ENCODE data around the gene BCL2L14. TPM values are rescaled to one million over a fixed set of nuclear protein-coding genes. Genes with fewer than 3 reads are reported as not detected.

The BCL2L14 gene
- total RNA-seq, 1 experiment from 2014 or later: 0.30 TPM

- POLR2A ChIA-PET: no interaction called here
- H3K27ac ChIP-seq (ENCODE audit: low read depth, low read length): no peak overlapping the region
- CTCF ChIA-PET: no interaction called here
- ATAC-seq (no peak), DNase-seq (ENCODE audit: low read depth, low spot score) (no peak)
- no peaks in the 10 kb centered on the region; a peak in 2 of 4 replicates for H3K9me3 ChIP-seq (ENCODE audit: control insufficient read depth in 1 of 2, insufficient read depth in 1 of 2, low read depth in 1 of 2, low read length in 2 of 2)
- H4K20me1 ChIP-seq (ENCODE audit: insufficient read depth): no peaks in the 10 kb centered on the region
- H3K9ac ChIP-seq (ENCODE audit: low read length): no peak overlapping the region
- H3K9me2 ChIP-seq (ENCODE audit: insufficient read depth): no peaks in the 10 kb centered on the region
- no peak overlapping the region for H3K4me2 ChIP-seq (ENCODE audit: low read length)
- H2AFZ ChIP-seq (ENCODE audit: low read depth, low read length, poor library complexity, severe bottlenecking): no peak overlapping the region
- no peaks in the 10 kb centered on the region for H3K79me2 ChIP-seq (ENCODE audit: insufficient read depth, low read length)
- H3K4me1 ChIP-seq (ENCODE audit: control insufficient read depth in 1 of 2, insufficient read depth in 2 of 2, low read length in 2 of 2): no peaks in the 10 kb centered on the region
- H3K36me3 ChIP-seq (ENCODE audit: control insufficient read depth in 1 of 2, insufficient read depth in 2 of 2, low read length in 2 of 2): no peaks in the 10 kb centered on the region
- H3K4me3 ChIP-seq (replicated peaks in 1 of 2; ENCODE audit: low read depth in 1 of 2, low read length in 2 of 2): no peak overlapping the region
- no peak for TF ChIP-seq ZFX (IDR thresholded peaks at IDR 0.05)
- RAD21 ChIA-PET (ENCODE audit: low non-redundant PET in 1 of 2, low total read pairs in 2 of 2, uncharacterized antibody in 2 of 2, unreplicated experiment in 2 of 2): no interaction called here
- BruUV-seq (replicated peaks): no TSS peak
- no peaks in the 10 kb centered on the region for H3K27me3 ChIP-seq (ENCODE audit: insufficient read depth, low read length)
- intact Hi-C loops (cut with micrococcal nuclease): no loop called here
Measured at GRCh38 chr12:12107678-12108077, 36.9 kb downstream of the BCL2L14 start.

- no peaks in the 10 kb centered on the region for H3K36me3 ChIP-seq (ENCODE audit: control insufficient read depth in 1 of 2, insufficient read depth in 2 of 2, low read length in 2 of 2)
- H3K4me3 ChIP-seq (replicated peaks in 1 of 2; ENCODE audit: low read depth in 1 of 2, low read length in 2 of 2): no peak overlapping the region
- ATAC-seq (no peak), DNase-seq (ENCODE audit: low read depth, low spot score) (no peak)
- no peaks in the 10 kb centered on the region; a peak in 2 of 4 replicates for H3K9me3 ChIP-seq (ENCODE audit: control insufficient read depth in 1 of 2, insufficient read depth in 1 of 2, low read depth in 1 of 2, low read length in 2 of 2)
- no peaks in the 10 kb centered on the region for H3K27me3 ChIP-seq (ENCODE audit: insufficient read depth, low read length)
- no peaks in the 10 kb centered on the region for H3K9me2 ChIP-seq (ENCODE audit: insufficient read depth)
- no peak overlapping the region for H3K9ac ChIP-seq (ENCODE audit: low read length)
- CTCF ChIA-PET: no interaction called here
- H3K4me2 ChIP-seq (ENCODE audit: low read length): no peak overlapping the region
- POLR2A ChIA-PET: no interaction called here
- no peaks in the 10 kb centered on the region for H4K20me1 ChIP-seq (ENCODE audit: insufficient read depth)
- no peaks in the 10 kb centered on the region for H3K4me1 ChIP-seq (ENCODE audit: control insufficient read depth in 1 of 2, insufficient read depth in 2 of 2, low read length in 2 of 2)
- TF ChIP-seq REST (IDR thresholded peaks at IDR 0.05; ENCODE audit: low read depth) (no peak), CEBPB (IDR thresholded peaks at IDR 0.05; ENCODE audit: low read depth) (no peak), TCF7L2 (IDR thresholded peaks at IDR 0.05; ENCODE audit: borderline replicate concordance, extremely low read depth, insufficient read depth, insufficient read length) (no peak), CTCF (IDR thresholded peaks at IDR 0.05 in 2 of 3, conservative IDR thresholded peaks at IDR 0.05 in 1 of 3; ENCODE audit: borderline replicate concordance in 1 of 3, insufficient read depth in 1 of 3, low read depth in 2 of 3, low read length in 2 of 3) (no peak), EZH2phosphoT487 (IDR thresholded peaks at IDR 0.05; ENCODE audit: borderline replicate concordance) (no peak), ELF1 (IDR thresholded peaks at IDR 0.05; ENCODE audit: borderline replicate concordance, low read depth) (no peak), POLR2AphosphoS5 (IDR thresholded peaks at IDR 0.05; ENCODE audit: low read depth, low read length) (no peak), MAX (IDR thresholded peaks at IDR 0.05) (no peak), EGR1 (IDR thresholded peaks at IDR 0.05; ENCODE audit: low read depth) (no peak), SIN3A (IDR thresholded peaks at IDR 0.05; ENCODE audit: low read depth) (no peak), POLR2A (IDR thresholded peaks at IDR 0.05; ENCODE audit: borderline replicate concordance, extremely low read depth, insufficient read depth, insufficient read length) (no peak), RAD21 (IDR thresholded peaks at IDR 0.05; ENCODE audit: low read depth) (no peak), FOSL1 (IDR thresholded peaks at IDR 0.05; ENCODE audit: low read depth) (no peak)
- H3K27ac ChIP-seq (ENCODE audit: low read depth, low read length): no peak overlapping the region
- RAD21 ChIA-PET (ENCODE audit: low non-redundant PET in 1 of 2, low total read pairs in 2 of 2, uncharacterized antibody in 2 of 2, unreplicated experiment in 2 of 2): no interaction called here
- intact Hi-C loops (cut with micrococcal nuclease): no loop called here
- no peak overlapping the region for H2AFZ ChIP-seq (ENCODE audit: low read depth, low read length, poor library complexity, severe bottlenecking)
- H3K79me2 ChIP-seq (ENCODE audit: insufficient read depth, low read length): no peaks in the 10 kb centered on the region
- no TSS peak for BruUV-seq (replicated peaks)
Measured at GRCh38 chr12:12108441-12109058, 37.8 kb downstream of the BCL2L14 start.

Data from HCT116 (cell line).